ENCODE measurements around the gene PRKG1. TPM values are rescaled to one million over a fixed set of nuclear protein-coding genes. Genes with fewer than 3 reads are reported as not detected.
A peak's percentile ranks its signal among the peaks of the same experiment; 100 is the strongest.

PRKG1 gene
- total RNA-seq, 1 experiment from 2014 or later: 0.21 TPM

DNA sequence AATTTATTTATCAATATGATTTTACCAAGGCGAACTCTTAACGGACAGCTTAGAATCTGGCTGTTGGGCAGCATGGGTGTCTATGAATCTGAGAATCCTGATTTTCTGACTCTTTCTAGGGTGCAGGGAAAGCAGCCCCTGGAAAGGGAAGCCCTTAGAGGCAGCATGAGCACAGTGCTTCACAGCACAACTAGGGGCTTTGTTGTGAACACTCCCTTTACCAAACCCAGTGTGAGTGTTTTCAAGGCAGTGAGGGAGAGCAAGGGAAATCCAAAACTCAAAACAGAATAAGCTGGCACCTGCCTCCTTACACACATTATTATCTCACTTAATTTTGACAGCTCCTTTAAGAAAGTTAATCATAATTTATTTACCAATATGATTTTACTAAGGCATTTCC lies 741.4 kb downstream of the PRKG1 start:
- Mint-ChIP-seq H3K27ac (ENCODE audit: unreplicated experiment) (no peak overlapping the region), H3K9me3 (ENCODE audit: low read depth, unreplicated experiment) (no peaks in the 10 kb centered on the region), H3K4me3 (ENCODE audit: low read depth, unreplicated experiment) (no peak overlapping the region), H3K4me1 (ENCODE audit: low read depth, unreplicated experiment) (no peaks in the 10 kb centered on the region), H3K27me3 (ENCODE audit: unreplicated experiment) (no peaks in the 10 kb centered on the region), H3K36me3 (ENCODE audit: insufficient read depth, unreplicated experiment) (no peaks in the 10 kb centered on the region)
- intact Hi-C loops (cut with micrococcal nuclease; ENCODE audit: unreplicated experiment): no loop called here
- no TSS peak for BruUV-seq (replicated peaks)
- DNase-seq: no peak
- TF ChIP-seq, protein P1, sequence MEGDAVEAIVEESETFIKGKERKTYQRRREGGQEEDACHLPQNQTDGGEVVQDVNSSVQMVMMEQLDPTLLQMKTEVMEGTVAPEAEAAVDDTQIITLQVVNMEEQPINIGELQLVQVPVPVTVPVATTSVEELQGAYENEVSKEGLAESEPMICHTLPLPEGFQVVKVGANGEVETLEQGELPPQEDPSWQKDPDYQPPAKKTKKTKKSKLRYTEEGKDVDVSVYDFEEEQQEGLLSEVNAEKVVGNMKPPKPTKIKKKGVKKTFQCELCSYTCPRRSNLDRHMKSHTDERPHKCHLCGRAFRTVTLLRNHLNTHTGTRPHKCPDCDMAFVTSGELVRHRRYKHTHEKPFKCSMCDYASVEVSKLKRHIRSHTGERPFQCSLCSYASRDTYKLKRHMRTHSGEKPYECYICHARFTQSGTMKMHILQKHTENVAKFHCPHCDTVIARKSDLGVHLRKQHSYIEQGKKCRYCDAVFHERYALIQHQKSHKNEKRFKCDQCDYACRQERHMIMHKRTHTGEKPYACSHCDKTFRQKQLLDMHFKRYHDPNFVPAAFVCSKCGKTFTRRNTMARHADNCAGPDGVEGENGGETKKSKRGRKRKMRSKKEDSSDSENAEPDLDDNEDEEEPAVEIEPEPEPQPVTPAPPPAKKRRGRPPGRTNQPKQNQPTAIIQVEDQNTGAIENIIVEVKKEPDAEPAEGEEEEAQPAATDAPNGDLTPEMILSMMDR (IDR thresholded peaks at IDR 0.05; ENCODE audit: unreplicated experiment): no peak
- CTCF ChIA-PET: no interaction called here

DNA sequence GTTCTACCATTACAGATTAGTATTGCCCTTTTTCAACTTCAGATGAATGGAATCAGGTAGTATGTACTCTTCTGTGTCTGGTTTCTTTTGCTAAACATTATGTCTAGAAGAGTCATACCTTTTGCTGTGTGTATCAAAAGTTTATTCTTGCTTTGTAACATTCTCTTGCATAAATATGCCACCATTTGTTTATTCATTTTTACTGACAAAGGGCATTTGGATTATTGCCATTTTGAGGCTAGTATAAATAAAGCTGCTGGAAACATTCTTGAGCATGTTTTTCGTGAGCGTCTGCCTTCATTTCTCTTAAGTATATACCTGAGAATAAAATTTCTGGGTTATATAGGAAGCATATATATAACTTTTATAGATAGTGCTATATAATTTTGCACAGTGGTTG lies 746.8 kb downstream of the PRKG1 start:
- CTCF ChIA-PET: no interaction called here
- no peaks in the 10 kb centered on the region for H3K4me1 Mint-ChIP-seq (ENCODE audit: low read depth, unreplicated experiment)
- no peak overlapping the region for H3K27ac Mint-ChIP-seq (ENCODE audit: unreplicated experiment)
- no peak overlapping the region for H3K4me3 Mint-ChIP-seq (ENCODE audit: low read depth, unreplicated experiment)
- no TSS peak for BruUV-seq (replicated peaks)
- no peaks in the 10 kb centered on the region for H3K27me3 Mint-ChIP-seq (ENCODE audit: unreplicated experiment)
- H3K36me3 Mint-ChIP-seq (ENCODE audit: insufficient read depth, unreplicated experiment): no peaks in the 10 kb centered on the region
- intact Hi-C loops (cut with micrococcal nuclease; ENCODE audit: unreplicated experiment): no loop called here
- no peak for DNase-seq
- TF ChIP-seq, protein P1 (IDR thresholded peaks at IDR 0.05; ENCODE audit: unreplicated experiment): no peak
- H3K9me3 Mint-ChIP-seq (ENCODE audit: low read depth, unreplicated experiment): peaks cover 2% of the 10 kb centered on the region

DNA sequence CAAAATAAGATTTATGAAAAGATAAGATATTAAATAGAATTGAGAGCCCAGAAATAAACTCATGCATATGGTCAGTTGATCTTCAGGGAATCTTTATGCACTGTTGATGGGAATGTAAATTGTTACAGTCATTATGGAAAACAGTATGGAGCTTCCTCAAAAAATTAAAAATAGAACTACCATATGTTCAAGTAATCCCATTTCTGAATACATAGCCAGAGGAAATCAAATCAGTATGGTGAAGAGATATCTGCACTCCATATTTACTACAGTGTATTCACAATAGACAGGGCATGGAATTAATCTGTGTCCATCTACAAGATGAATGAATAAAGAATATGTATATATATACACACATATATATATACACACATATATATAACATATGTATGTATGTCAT lies 747.5 kb downstream of the PRKG1 start:
- intact Hi-C loops (cut with micrococcal nuclease; ENCODE audit: unreplicated experiment): no loop called here
- no peak for DNase-seq
- Mint-ChIP-seq H3K27me3 (ENCODE audit: unreplicated experiment) (no peaks in the 10 kb centered on the region), H3K4me3 (ENCODE audit: low read depth, unreplicated experiment) (no peak overlapping the region), H3K27ac (ENCODE audit: unreplicated experiment) (no peak overlapping the region), H3K36me3 (ENCODE audit: insufficient read depth, unreplicated experiment) (no peaks in the 10 kb centered on the region), H3K9me3 (ENCODE audit: low read depth, unreplicated experiment) (peaks cover 2% of the 10 kb centered on the region), H3K4me1 (ENCODE audit: low read depth, unreplicated experiment) (no peaks in the 10 kb centered on the region)
- TF ChIP-seq, protein P1 (IDR thresholded peaks at IDR 0.05; ENCODE audit: unreplicated experiment): no peak
- CTCF ChIA-PET: no interaction called here
- BruUV-seq (replicated peaks): no TSS peak

DNA sequence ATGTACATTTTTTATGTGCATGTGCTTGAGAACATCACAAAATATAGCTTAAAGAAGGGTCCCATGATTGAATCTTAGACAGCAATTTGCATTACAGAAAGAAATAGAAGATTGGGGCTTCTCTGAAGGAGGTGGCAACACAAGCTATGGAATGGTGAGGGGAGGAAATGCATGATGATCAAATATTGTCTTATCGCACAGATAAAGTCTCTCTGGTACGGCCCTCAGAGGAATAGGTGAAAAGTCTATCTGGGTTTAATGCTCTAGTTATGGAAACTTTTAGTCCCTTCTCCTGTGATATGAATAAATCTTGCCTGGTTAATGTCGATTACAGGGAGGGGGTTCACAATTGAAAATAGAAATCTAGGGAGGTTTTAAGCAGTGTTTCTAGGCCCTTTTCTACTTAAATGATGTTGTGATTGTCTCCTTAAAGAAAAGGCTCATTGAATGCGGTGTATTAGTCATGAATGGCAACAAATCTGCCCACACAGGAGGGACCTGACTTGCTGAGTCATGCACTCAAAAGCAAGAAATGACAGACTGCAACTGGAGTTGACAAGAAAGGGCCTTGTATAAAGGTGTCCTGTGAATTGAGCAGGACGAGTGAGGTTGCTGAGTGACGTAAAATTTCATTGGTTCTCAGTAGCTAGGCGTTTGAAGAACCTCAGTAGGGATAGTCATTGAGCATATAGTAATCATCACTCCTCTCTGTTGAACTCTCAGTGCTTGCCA lies 758.5 kb downstream of the PRKG1 start:
- no TSS peak for BruUV-seq (replicated peaks)
- Mint-ChIP-seq H3K27ac (ENCODE audit: unreplicated experiment) (peak overlapping the region; percentile 58), H3K36me3 (ENCODE audit: insufficient read depth, unreplicated experiment) (no peaks in the 10 kb centered on the region), H3K4me1 (ENCODE audit: low read depth, unreplicated experiment) (peaks cover 14% of the 10 kb centered on the region), H3K4me3 (ENCODE audit: low read depth, unreplicated experiment) (no peak overlapping the region), H3K9me3 (ENCODE audit: low read depth, unreplicated experiment) (peaks cover 5% of the 10 kb centered on the region), H3K27me3 (ENCODE audit: unreplicated experiment) (no peaks in the 10 kb centered on the region)
- CTCF ChIA-PET: interaction anchor here (0.5 kb wide), 1 partner anchor 611 kb away, joined by 3 read pairs; no protein-coding TSS in a partner anchor
- TF ChIP-seq, protein P1 (IDR thresholded peaks at IDR 0.05; ENCODE audit: unreplicated experiment): no peak
- peak; percentile 56 for DNase-seq
- intact Hi-C loops (cut with micrococcal nuclease; ENCODE audit: unreplicated experiment): no loop called here
